Endometrial microvascular endothelial cells (primary cell): ENCODE measurements around the gene CTDNEP1. TPM values are rescaled to one million over a fixed set of nuclear protein-coding genes. Genes with fewer than 3 reads are reported as not detected.

ENCODE experiments used
- in situ Hi-C: cut with HindIII; loops from 2 replicates; pipeline ENCODE4 v1.10.0; 2017; ENCODE audit warnings: low sequenced_read_pairs, low pct_unique_long_range_greater_than_20kb; ENCODE audit errors: inconsistent ontology term
- total RNA-seq: library from RNA; depleted of rRNA; stranded (reverse); fragments of >200 nt; gene quantifications from one replicate; pipeline ENCODE4 v1.2.3, GENCODE V29; 2015; ENCODE audit errors: inconsistent ontology term

Gene CTDNEP1
- total RNA-seq, 1 donor from 2014 or later: 55.9 TPM

DNA sequence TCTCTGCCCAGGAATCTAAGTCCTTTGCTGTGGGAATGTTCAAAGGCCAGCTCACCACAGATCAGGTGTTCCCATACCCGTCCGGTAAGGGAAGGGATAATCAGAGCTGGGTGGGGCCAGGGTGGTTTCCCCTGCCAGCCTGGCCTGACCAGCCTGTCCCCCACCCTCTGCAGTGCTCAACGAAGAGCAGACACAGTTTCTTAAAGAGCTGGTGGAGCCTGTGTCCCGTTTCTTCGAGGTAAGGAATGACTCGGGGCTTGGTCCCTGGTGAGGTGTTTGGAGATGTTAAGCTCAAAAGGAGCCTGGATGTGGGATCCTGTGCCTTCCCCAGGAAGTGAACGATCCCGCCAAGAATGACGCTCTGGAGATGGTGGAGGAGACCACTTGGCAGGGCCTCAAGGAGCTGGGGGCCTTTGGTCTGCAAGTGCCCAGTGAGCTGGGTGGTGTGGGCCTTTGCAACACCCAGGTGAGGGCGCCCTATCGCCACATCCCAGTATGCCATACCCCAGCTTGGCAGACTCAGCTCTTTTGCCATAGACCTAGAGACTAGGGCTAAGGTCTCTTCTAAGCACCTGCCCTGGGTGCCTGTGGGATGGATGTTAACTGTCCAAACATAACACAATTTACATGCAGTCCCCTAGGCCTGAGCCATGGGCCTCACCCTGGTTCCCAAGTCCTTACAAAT lies 30.8 kb downstream of the CTDNEP1 start:
- in situ Hi-C loops: no loop called here

DNA sequence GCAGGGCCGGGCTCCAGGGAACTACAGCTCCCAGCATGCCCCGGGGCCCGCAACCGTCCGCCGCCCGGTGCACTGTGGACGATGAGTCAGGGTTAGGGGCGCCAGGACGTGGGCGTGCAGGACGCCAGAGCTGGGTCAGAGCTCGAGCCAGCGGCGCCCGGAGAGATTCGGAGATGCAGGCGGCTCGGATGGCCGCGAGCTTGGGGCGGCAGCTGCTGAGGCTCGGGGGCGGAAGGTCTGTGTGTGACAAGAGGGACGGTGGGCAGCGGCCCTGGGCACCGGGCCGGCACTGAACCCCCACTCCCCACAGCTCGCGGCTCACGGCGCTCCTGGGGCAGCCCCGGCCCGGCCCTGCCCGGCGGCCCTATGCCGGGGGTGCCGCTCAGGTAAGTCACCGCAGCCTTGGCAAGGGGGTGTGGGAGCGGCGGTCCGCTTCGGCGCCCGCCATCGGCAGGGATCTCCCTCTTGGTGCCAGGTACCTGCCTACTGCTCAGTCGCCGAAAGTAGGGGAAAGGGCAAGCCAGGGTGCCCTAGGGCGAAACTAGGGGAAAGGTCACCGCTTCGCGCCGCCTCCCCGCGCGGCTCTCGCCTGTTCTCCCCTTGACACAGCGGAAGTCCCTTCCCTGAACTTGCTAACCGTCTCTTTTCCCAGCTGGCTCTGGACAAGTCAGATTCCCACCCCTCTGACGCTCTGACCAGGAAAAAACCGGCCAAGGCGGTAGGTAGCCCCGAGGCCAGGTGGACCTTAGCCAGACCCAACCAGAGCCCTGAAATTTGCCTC lies 31.5 kb downstream of the CTDNEP1 start, which contains the start of the genes ACADVL and DLG4:
ACADVL (plus strand) TSS at position 127 of the 781 bp plus-strand sequence; CDS start at position 174, 47 bp downstream.
DLG4 (minus strand) TSS at position 25 of the 781 bp plus-strand sequence.
- in situ Hi-C loops: no loop called here

DNA sequence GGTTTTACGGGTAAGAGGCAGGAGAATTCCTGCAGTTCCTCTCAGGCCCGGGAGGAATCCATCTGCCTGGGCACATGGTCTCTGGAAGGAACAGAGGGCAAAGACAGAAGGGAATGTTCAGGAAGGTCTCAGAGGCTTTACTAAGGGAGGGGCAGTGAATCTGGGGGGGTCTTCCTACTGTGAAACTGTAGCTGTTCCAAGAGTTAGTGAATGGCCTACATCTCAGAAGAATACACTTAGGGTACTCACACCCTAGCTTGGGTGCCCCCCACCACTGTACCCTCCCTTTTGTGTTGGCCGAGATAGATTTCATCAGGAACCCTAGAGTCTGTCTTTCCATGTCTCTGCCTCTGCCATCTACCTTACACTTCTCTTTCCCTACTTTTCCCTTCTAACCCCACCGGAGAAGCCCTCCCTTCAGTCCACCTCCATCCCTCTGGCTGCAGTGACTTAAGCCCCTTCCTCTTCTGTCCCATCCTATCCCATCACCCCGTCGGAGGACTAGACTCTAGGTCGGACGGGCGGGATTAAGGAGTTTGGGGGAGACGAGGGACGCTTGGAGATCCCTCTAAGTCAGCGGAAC lies 32.2 kb downstream of the CTDNEP1 start:
- in situ Hi-C loops: no loop called here

DNA sequence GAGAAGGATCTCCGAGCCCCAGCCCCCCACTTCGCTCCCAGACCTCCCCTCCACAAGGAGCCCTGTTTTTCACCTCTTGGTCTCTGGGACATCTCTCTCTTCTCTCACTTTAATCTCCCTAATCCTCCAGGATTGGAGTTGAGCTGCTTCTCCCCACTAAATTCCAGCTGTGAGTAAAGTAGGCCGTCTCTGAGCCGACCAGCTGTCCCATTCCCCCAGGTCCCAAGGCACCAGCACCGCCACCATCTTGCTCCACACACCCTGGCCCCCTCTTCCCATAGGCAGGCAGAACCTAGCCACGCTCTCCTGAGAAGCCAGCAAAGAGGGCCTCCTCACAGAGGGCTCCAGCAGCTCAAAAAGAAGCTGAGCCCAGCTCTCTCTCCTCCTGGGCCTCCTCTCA lies 32.8 kb downstream of the CTDNEP1 start:
- in situ Hi-C loops: no loop called here

DNA sequence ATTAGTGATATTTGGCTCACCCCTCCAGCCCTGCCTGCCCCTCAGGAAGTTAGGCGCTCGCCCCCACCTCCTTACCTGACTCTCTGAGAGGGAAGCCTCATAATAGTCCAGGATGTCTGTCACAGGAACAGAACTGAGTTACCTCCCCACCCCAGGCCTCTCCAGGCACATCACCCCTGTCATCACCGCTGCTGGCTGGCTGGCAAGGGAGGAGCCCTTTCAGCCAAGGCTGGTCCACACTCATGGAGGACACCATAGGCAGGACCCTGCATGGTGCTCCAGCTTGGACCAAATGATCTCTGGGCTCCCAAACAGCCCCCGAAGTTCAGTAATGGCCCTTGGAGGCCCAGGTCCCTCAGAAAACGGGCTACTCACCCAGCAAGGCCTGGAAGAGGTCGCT lies 33.4 kb downstream of the CTDNEP1 start:
- in situ Hi-C loops: no loop called here

DNA sequence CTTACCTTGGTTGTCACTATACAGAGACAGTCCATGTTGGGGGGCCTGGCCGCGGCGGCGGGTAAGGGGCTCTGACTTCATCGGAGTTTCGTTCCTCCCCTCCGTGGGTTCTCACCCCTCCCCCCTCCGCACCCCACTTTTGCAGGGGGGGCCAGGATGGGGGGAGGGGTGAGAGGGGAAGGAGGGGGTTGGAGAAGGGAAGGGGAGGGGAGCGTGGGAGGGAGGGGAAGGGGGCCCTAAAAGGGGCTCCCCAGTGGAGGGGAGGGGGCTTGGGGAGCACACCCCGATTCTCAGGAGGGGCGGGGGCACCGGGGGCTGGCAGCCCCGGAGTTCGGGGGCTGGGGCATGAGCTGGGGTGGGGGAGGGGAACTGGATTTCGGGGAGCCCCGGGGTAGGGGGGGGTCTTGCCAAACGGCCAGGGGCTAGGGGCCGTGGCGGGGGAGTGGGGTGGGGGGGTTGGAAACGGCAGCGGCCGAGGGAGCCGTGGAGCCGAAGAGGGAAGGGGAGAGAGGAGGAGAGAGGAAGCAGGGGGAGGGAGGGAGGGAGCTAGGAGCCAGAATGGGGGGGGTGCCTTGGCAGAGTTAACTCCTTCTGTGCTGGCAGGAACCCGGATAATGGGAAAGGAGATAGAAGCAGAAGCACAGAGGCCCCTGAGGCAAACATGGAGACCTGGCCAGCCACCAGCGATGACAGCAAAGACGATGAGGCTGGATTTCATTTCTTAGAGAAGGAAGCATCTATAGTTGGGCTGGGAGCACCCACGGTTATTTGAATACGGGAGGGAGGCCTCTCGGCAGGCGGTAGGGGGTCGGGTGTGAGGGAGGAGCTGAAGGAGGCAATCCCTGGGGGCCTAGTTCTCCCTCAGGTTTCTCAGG lies 34.2 kb downstream of the CTDNEP1 start:
- in situ Hi-C loops: no loop called here

DNA sequence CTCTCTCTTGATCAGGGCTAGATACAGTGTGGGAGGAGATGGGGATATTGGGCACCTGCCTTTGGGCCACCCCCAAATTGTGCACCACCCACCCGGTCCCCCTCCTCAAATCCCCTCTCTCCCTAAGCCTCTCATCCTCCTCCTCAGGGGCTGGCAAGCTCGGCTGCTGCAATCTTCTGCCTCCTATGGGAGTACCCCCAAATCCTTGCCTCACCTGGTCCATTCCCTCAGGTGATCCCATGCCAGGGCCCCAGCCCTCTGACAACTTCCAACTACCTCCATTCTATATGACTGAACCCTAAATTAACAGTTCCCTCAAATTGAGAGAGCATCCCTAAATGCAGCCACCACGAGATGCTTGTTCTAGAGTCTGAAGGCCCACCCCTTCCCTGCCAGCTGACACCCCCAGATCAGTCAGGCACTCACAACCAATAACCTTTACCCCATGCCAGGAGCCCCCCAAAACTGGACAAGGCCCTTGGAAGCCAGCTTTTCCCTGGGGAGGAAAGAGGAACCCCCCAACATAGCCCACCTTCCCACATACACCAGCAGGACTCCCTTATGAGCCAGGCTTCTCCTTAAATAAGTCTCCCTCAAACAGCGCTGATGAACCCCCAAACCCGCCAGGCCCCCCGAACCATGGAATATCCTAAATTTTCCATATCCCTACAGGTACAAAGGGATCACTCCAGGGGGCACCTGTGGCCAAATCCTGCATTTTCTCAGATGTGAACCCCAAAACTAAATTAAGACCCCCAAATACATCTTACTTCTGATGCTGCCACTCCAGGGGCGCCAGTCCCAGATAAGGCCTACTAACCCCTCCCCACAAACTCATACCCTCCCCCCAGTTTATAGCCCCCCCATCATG lies 35.1 kb downstream of the CTDNEP1 start:
- in situ Hi-C loops: no loop called here

DNA sequence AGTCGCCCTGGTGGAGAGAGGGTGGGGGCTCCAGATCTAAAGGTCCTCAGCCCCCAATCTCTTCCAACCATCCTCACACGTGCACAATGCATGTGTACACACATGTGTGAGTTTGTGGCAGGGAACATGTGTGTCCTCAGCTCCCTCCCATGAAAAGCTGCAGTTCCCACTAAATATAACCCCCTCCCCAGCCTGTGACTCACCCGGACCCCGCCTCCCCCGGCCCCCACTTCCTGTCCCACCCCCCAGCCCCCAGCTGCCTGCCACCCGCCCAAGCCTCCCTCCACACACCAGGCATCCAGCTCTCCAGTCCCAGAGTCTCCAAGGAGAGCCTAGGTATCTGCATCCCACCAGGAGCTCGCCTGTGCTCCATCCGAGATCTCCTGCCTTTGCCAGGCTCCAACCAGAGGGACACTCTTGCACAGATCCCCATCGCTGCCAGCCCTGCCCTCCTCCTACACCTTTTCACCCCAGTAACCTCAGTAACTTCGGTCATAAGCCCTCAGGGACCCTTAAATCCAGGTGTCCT lies 35.8 kb downstream of the CTDNEP1 start:
- in situ Hi-C loops: no loop called here

DNA sequence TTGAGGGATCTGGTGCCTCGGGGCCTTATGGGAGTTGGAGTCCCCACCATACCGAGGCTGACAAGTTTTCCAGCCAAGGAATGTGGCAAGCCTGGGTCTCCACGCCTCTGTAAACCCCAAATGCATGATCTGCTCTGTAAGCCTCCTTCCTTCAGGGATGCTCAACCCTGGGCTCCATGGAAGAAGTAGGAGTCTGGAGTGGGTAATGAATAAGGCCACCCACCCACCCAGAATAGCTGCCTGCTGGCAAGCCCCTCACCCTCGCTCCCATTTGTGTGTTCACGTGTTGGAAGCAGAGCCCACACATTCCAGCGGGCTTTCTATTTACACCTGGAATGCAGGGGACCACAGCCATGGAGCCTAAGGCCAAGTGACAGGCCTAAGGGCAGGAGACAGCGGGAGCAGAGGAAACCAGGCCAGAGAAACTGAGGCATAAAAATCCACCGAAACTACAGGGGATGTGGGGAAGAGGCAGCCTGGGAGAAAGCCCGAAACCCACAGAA lies 36.3 kb downstream of the CTDNEP1 start:
- in situ Hi-C loops: no loop called here

DNA sequence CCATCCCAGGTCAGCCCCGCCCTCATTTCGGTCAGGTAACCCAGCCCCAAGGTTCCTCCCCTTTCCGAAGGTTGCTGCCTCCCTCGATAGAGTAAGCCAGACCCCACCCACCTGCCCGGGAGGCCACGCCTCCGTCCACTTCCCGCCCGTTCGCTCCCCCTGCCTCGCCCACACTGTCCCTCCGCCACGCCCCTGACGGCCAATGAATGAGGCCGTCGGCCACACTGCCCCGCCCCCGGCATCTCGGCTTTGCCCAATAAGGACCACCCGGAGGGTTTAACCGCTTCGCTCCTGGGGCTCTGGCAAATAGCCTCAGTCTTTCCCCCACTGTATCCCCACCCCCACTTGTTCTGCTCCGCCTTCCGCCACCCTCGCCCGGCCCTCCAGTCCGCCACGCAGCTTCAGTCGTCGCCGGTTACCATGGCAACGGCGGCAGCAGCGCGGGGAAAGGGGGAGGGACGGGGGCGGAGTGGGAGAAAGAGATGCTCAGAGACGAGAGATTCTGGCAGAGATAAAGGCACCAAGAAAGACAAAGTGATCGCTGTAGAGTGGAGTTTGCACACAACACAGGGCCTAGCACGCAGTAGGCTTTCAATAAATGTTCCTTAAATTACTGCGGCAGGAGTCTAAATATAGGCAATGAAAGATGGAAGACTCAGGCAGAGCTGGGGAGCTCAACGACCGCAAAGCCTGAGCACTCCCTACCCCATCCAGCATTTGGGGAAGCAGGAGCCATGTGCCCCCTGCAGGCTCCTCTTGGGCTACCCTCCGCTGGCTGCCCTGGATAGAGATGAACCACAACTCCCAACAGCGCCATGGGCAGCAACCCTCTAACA lies 37.0 kb downstream of the CTDNEP1 start:
- in situ Hi-C loops: no loop called here

DNA sequence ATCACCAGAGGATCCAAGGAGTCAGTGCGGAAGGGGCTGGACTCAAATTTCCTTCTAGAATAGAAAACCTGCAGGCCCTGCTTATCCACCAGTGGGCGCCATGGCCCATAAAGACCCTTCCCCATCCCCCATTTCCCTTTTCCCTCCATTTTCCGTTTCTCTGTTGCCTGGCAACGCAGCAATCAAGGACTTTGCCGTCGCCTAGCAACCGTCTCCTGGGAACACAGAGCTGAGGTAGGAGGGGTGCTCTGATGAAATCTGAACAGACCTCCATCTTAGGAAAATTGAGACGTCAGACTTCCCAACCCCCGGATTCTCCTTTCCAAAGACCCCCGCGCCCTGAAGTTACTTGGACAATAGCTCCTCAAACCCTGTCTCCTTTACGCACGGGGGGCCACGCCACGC lies 37.6 kb downstream of the CTDNEP1 start:
- in situ Hi-C loops: no loop called here

DNA sequence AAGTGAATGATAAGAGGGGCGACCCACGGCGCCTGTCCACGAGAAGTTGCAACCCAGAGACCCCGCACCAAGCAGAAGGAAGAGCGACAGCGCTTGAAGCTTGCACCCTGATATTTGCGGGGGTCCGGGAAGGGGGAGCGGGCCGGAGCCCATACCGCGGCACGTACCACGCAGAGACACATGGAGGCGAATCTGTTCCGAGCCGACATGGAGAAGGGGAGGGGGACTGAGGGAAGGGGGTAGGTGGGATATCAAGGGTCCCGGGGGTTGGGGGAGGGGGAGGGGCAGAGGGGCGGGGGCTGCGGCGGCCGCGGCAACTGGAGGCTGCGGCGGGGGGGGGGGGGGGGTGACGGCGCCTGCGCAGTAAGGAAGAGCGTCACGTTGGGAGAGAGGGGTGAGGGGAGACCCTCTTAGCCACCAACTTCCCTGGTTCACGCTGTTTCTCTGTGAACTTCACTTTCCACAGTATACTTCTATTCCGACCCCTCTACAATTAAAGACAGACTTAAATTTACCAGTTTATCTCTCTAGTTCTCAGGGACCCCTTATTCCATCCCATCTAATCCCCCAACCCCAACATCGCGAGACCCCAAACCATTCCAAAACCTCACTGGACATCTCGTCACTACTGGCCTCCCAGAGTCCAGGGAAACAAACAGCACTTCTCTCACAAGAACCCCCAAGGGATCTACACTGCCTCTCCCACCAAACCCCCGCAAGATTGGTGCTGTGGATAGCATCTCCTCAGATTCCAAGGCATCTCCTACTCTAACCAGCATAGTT lies 39.9 kb downstream of the CTDNEP1 start:
- in situ Hi-C loops: no loop called here

DNA sequence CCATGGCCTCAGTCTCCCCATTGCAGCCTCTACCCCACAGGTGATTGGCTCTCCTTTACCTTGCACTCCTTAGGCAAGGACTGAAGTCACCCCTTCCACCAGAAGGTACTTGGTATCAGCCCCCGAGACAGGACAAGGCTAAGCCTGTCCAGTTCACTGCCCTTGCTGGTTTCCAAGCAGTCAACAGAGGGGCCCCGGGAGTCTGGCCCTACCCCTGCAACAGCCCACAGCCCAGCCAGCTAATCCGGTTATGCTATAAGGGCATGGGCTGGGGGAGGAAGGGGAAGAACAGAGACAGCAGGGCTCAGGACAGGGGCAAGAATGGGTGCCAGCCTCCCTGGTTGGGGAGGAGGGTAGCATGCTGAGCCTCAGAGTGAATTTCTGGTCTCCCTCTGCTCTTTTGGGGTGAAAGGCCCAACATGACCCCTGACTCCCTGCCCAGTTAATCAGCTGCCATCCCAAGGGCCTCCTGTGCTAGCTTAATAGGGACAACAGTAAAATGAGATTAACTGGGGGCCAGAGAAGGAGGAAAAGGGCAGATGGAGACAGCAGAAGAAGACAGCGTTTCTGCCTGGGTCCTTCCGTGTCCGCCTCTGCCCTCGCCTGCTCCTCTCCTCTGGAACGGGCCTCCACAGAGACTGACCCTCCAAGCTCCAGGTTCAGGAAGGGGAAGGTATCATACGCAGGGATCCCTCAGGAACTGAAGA lies 42.6 kb downstream of the CTDNEP1 start:
- in situ Hi-C loops: no loop called here

DNA sequence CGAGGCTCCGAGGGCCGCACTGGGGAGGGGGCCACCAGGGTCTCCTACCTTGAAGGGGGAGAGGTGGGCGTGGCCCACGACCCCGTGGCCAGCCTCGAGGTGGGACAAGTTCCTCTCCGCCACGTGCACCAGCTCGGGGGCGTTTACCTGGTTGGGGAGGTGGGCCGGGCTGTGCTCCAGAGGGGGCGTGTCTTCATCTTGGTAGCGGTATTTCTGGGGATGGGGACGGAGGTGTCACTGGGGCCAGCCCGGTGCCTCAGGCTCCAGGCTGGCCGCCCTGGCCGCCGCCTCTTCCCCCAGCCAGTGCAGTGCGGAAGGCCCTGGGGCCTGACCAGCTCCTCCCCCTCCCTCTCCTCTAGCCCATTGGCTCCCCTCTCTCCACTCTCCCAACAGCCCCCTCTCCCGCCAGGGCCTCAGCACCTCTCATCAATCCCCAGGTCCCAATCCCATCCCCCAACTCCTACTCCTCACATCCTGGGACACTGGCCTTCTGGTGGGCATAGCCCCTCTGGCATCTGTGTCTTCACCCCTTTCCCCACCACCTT lies 43.4 kb downstream of the CTDNEP1 start:
- in situ Hi-C loops: no loop called here
